T-helper 2 cell (primary cell): Measurements from ENCODE around the gene ADAM23.

Experiments used
- DNase-seq, 5 experiments: peaks; one replicate each; pipeline versions ENCODE4 v3.0.0 to v3.0.0-alpha.2; 2012 to 2022

The ADAM23 gene

DNA sequence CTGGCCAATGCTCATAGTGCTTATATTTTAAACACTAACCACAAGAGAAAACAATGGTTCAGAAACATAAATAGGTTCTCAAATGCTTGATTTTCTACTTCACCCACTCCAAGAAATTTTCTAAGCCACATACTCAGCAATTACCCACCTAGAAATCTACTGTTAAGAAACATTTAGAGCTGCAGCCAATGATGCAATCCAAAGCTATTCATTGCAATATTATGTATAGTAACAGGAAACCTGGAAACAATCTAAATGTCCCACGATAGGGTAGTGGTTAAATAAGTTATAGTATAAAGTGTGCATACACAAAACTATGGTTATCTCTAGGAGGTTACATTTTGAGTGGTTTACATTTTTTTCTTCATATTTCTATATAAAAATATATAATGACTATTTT is 204.7 kb downstream of the ADAM23 start:
- DNase-seq = no peak

DNA sequence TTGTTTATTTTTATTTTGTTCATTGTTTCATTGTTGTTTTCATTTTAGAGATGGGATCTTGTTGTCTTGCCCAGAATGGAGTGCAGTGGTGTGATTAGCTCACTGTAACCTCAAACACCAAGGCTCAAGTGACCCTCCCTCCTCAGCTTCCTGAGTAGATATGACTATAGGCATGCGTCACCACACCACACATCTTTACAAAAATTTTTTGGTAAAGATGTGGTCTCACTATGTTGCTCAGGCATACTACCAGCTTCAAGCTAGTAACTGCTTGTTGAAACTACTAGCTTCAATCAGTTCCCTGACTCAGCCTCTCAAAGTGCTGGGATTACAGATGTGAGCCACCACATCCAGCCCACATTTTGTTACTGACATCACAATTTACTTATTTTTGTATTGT is 213.8 kb downstream of the ADAM23 start:
- peak in 1 of 5 experiments; percentile 7 for DNase-seq

DNA sequence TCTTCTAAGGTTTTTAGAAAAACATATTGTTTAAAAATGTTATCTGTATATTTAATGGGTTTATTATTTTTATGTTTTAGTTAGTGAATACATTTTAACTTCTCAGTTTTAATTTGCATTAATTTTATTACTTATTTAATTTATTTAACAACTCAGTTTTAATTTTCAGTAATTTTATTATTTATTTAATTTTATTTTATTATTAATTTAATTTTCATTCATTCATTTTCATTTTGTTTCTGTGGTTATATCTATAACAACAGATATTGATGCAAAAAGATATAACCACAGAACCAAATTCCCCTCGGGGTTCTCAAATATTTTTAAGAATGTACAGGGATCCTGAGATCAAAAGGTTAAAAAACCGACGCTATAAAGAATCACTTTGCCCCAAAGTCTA is 221.9 kb downstream of the ADAM23 start:
- no peak for DNase-seq
